K562 (cell line): ENCODE results near the gene SLC4A2. TPM values are rescaled to one million over a fixed set of nuclear protein-coding genes. Genes with fewer than 3 reads are reported as not detected.

Source experiments
- AFF4 ChIP-seq: sonication (generic); formaldehyde crosslinking; IDR thresholded peaks from 2 replicates; pipeline ENCODE4 v1.8.0; 2023; ENCODE audit warnings: mild to moderate bottlenecking, missing genetic modification reagents
- BCLAF1 ChIP-seq, 2 experiments: fragments of 450-650 bp in 1 of 2; IDR thresholded peaks; 2 replicates each; pipeline ENCODE4 v1.6.1; 2011 to 2017; ENCODE audit warnings: low read depth in 2 of 2, antibody characterized with exemption in 1 of 2, borderline replicate concordance in 1 of 2, low read length in 1 of 2, mild to moderate bottlenecking in 1 of 2, mixed read lengths in 1 of 2; ENCODE audit not compliant: control insufficient read depth in 1 of 2
- CBFB ChIP-seq: sonication (generic); formaldehyde crosslinking; IDR thresholded peaks from 2 replicates; pipeline ENCODE4 v1.4.0; 2020; ENCODE audit warnings: mild to moderate bottlenecking, missing genetic modification reagents
- CBX1 ChIP-seq: sonication (generic); IDR thresholded peaks from 2 replicates; pipeline ENCODE4 v1.6.1; 2016; ENCODE audit warnings: antibody characterized with exemption, low read depth, mild to moderate bottlenecking
- EZH2 ChIP-seq: IDR thresholded peaks from 2 replicates; pipeline ENCODE4 v1.6.1; 2012; ENCODE audit warnings: low read depth, mild to moderate bottlenecking, inconsistent platforms, low read length, borderline replicate concordance
- HIVEP1 ChIP-seq: fragments of 250-450 bp; sonication (Bioruptor Pico); IDR thresholded peaks from 2 replicates; pipeline ENCODE4 v1.4.0; 2020; ENCODE audit warnings: mild to moderate bottlenecking
- MAFG ChIP-seq: fragments of 450-650 bp; conservative IDR thresholded peaks from 2 replicates; pipeline ENCODE4 v1.6.1; 2016; ENCODE audit warnings: missing genetic modification characterization, missing compliant biosample characterization
- MED1 ChIP-seq: sonication (generic); formaldehyde crosslinking; IDR thresholded peaks from 2 replicates; pipeline ENCODE4 v1.8.1; 2023; ENCODE audit warnings: missing genetic modification reagents, borderline replicate concordance
- PRDM10 ChIP-seq: fragments of 450-650 bp; IDR thresholded peaks from 2 replicates; pipeline ENCODE4 v1.6.1; 2018; ENCODE audit not compliant: partially characterized antibody
- RFX5 ChIP-seq: IDR thresholded peaks from 2 replicates; pipeline ENCODE4 v1.6.1; 2011; ENCODE audit warnings: low read depth, mild to moderate bottlenecking, improper control_type of control experiment, low read length
- ZBTB49 ChIP-seq: sonication (generic); formaldehyde crosslinking; IDR thresholded peaks from 2 replicates; pipeline ENCODE4 v1.8.0; 2022; ENCODE audit warnings: missing genetic modification reagents, mild to moderate bottlenecking, borderline replicate concordance
- ZNF121 ChIP-seq: sonication (generic); formaldehyde crosslinking; conservative IDR thresholded peaks from 2 replicates; pipeline ENCODE4 v1.8.0; 2022; ENCODE audit warnings: missing genetic modification reagents
- ZNF324 ChIP-seq: fragments of 250-450 bp; sonication (Bioruptor Pico); IDR thresholded peaks from 2 replicates; pipeline ENCODE4 v1.4.0; 2020; ENCODE audit warnings: mild to moderate bottlenecking
- polyA plus RNA-seq, 8 experiments: library from polyadenylated mRNA; depleted of rRNA in 4 of 8; stranded (reverse) in 5 of 8; unstranded in 3 of 8; fragments of >200 nt; fragmentation: Nextera tagmentation in 2 of 8; fragmentation: Illumina TruSeq in 1 of 8; extraction: Ambion mirVana in 2 of 8; extraction: Trizol in 1 of 8; gene quantifications; 2 replicates each; pipeline versions ENCODE4 v1.2.1 to v1.2.3, GENCODE V29; 2011 to 2014; ENCODE audit warnings: inconsistent platforms in 1 of 8, missing spikeins in 1 of 8
- total RNA-seq, 7 experiments: library from RNA; depleted of rRNA in 6 of 7; stranded (reverse); fragments of >200 nt in 6 of 7; fragmentation: Illumina TruSeq in 2 of 7; extraction: Trizol in 2 of 7; gene quantifications; 2 replicates each; pipeline versions ENCODE4 v1.2.1 to v1.2.3, GENCODE V29; 2011 to 2021; ENCODE audit warnings: low replicate concordance in 1 of 7

The SLC4A2 gene
- total and polyA plus RNA-seq, 9 of the 15 experiments (the other 6 are each of a cell fraction or from before 2014, with no cell fraction given): 11.4 to 375 (median 130) TPM

- TF ChIP-seq AFF4 (CRISPR knock-in tag): no peak
- TF ChIP-seq RFX5: no peak
- no peak for TF ChIP-seq ZNF121 (CRISPR knock-in tag)
- no peak for TF ChIP-seq CBFB
- 0 out of 2 replicates have a peak, but pooled peaks have one; percentile 38 for TF ChIP-seq CBX1
- TF ChIP-seq HIVEP1: no peak
- TF ChIP-seq MAFG: no peak
- TF ChIP-seq MED1 (CRISPR knock-in tag): no peak
- peak; percentile 89 for TF ChIP-seq PRDM10
- no peak for TF ChIP-seq EZH2
- TF ChIP-seq ZBTB49 (CRISPR knock-in tag): no peak
- no peak for TF ChIP-seq BCLAF1 (IDR thresholded peaks at IDR 0.05; ENCODE audit: borderline replicate concordance in 1 of 2, control insufficient read depth in 1 of 2, low read depth in 2 of 2, low read length in 1 of 2)
- no peak for TF ChIP-seq ZNF324 (CRISPR knock-in tag)
Observed at GRCh38 chr7:151059367-151060112, at the start of gene SLC4A2 (continued).
